Measurements from ENCODE around the gene KCNK2.
"Not testable (repeated sequence)": the region's sequence is repeated elsewhere in the genome, so short reads cannot be mapped to it uniquely, and the experiment has no call there.

The KCNK2 gene

GRCh38 chr1:215160351-215160750 lies 77.8 kb downstream of the KCNK2 start:
- DNase-seq = no peak

- DNase-seq = not testable (repeated sequence)
Observed at GRCh38 chr1:215163144-215163543, 80.6 kb downstream of the KCNK2 start.

GRCh38 chr1:215166886-215167285 lies 84.3 kb downstream of the KCNK2 start:
- DNase-seq = no peak

GRCh38 chr1:215181518-215181917 lies 99.0 kb downstream of the KCNK2 start:
- DNase-seq = no peak

- DNase-seq = no peak
Observed at GRCh38 chr1:215185067-215185620, 102.6 kb downstream of the KCNK2 start.

- no peak for DNase-seq
Observed at GRCh38 chr1:215188302-215188950, 105.9 kb downstream of the KCNK2 start.

DNA sequence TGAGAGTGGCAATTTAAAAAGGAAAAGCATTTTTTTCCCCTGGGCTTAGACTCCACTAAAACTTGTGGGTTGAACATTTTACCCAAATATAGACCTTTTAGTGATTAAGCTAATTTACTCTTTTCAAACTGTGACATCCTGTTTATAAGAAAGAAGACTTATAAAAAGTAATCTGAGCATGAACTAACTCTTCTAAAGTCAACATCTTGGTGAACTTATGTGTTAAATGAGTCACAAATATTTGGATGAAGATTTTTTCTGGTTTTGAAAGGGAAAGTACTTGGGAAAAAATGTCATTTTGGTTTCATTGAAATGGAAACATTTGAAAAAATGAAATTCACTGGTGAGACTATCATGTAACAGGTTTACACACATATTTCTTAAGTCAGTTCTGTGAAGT lies 109.8 kb downstream of the KCNK2 start:
- DNase-seq = no peak

GRCh38 chr1:215198021-215198420 lies 115.5 kb downstream of the KCNK2 start:
- DNase-seq = no peak

- no peak for DNase-seq
Observed at GRCh38 chr1:215200121-215200520, 117.6 kb downstream of the KCNK2 start.

DNA sequence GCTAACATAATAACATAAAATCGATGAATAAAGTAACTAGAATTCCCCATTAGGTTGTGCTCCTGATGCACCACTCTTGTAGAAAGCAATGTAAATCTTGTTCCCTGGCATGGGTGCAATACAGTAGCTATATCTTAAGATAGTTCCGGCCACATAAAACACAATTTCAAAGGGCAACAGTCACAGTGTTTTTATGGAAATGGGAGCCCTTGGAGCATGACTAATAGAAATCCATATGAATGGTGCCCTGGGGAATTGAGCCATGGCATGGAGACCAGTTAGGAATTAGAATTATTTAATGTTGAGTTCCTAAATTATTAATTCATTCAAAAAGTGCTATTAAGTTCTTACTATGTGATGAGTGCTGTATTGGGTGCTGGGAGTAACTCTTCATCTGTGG lies 118.7 kb downstream of the KCNK2 start:
- DNase-seq = no peak

DNA sequence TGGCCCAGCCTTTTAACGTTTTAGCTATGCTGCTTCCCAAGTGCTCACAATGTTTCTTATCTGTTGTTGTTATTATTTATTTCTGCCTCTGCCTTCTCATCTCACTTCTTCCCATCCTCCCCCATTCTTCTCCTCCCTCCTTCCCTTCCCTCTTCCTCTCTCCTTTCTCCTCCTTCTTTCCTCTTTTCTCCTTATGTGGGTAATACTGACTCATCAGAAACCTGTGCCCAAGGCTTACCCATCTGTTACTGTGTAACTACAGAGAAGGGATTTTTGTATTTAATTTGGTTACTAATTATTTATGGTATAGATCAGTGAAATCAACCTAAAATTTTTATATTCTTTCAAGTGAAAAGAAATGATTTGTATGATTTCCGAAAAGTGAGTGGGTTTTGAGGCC lies 120.3 kb downstream of the KCNK2 start:
- no peak for DNase-seq

- DNase-seq = no peak
Observed at GRCh38 chr1:215210167-215210566, 127.6 kb downstream of the KCNK2 start.

DNA sequence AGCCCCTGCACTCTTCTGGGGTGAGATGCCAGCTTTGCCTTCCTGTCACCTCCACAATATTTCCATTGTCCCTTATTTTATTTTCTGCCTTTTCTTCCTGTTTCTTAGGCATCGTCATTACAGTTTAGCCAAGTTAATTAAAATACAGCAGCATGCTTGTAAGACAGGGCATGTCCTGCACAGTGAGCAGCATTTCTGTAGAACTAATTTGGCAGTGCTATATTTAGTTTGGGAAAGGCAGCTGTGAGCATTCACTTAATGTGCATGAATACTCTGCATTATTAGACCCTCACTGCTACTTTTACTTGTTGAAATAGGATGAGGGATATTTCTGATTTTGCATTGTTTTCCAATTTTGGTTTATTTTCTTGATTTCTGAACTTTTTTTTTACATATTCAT lies 133.3 kb downstream of the KCNK2 start:
- DNase-seq = no peak

- no peak for DNase-seq
Observed at GRCh38 chr1:215219372-215219771, 136.8 kb downstream of the KCNK2 start.

GRCh38 chr1:215220346-215220745 lies 137.8 kb downstream of the KCNK2 start:
- DNase-seq = no peak

DNA sequence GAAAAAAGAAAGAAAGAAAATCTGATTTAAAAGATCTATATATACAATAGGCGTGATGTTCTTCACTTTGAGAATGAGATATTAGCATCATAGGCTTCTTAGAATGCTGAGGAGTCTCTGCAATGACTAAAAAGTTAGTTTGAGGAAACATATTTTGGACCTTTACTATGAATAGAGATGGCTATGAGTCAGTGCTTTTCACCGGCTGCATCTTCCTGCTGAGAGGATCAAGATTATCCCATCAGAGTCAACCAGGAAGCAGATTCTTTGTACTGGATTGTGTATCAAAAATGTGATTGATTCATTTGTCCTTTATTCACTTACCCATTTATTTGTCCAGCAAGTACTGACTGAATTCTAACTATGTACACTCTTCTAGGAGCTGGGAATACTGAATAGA lies 144.2 kb downstream of the KCNK2 start:
- DNase-seq = no peak

DNA sequence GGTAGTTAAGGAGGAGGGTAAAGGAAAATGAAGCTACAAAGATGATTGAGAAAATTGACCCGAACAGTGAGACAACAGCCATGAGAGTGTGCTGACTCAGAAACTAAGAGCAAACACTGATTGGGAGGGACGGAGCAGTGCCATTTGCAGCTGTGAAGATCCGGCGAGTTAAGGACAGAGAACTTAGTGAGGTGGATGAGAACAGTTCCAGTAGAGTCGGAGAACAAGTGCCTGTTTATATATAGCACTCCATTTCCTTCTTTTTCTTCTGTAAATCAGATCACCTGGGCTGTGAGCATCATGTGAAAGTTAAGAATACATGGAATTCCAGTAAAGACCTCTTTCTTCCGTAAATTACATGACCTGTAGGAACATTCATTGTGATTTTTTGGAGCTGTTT lies 145.7 kb downstream of the KCNK2 start:
- no peak for DNase-seq

DNA sequence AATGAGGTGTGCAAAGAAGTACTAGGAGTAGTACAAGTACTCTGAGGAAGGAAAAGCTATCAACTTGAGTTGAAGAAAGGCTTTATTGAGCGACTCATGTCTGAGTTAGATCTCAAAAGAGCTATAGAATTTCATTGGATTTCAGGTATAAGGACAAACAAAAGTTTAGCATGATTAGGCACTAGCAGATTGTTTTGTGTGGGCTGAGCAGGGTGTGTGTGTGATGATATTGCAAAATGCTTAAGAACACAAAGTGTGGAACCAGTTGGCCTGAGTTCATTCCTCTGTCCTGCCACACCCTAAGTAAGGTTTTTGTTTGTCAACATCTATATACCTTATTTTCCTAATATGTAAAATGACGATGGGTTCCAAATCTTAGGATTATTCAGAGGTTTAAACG lies 158.9 kb downstream of the KCNK2 start:
- no peak for DNase-seq

GRCh38 chr1:215243345-215244054 lies 161.0 kb downstream of the KCNK2 start:
- DNase-seq = no peak

- DNase-seq = no peak
Observed at GRCh38 chr1:215250913-215251312, 168.4 kb downstream of the KCNK2 start.

DNA sequence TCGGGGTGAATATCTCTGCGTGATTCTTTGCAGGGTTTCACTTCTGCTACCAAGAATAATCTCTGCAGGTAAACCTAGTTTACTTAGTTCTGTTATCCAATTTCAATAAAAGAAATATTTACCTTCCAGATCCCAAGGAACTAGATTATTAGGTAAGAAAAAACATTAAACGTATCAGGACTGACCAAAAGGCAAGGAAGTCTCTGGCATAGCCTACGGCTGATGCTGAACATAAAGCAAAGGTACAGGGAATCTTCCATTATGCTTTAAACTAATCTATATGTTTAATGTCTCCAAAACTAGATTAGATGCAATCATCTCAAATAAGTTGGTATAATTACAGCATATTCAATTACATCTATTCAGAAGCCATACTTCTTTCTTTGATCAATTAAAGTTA lies 168.9 kb downstream of the KCNK2 start:
- DNase-seq = no peak

DNA sequence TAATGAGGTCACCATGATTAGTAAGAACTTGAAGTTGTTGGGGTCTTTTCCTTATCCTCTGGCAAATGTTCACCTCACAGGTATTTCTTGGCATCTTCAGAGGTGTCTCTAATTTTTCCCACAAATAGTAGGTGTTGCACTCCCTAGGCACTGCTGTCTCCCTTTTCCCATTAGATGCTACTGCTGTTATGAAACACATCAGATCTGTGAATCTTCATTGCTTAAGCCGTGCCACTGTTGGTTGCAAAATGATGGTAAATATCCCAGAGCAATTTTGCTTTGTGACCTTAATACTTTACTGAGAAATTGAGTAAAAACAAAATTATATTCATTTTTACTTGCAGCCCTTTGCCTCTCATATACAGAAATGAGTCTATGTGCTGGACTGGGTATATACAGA lies 169.6 kb downstream of the KCNK2 start:
- no peak for DNase-seq

DNA sequence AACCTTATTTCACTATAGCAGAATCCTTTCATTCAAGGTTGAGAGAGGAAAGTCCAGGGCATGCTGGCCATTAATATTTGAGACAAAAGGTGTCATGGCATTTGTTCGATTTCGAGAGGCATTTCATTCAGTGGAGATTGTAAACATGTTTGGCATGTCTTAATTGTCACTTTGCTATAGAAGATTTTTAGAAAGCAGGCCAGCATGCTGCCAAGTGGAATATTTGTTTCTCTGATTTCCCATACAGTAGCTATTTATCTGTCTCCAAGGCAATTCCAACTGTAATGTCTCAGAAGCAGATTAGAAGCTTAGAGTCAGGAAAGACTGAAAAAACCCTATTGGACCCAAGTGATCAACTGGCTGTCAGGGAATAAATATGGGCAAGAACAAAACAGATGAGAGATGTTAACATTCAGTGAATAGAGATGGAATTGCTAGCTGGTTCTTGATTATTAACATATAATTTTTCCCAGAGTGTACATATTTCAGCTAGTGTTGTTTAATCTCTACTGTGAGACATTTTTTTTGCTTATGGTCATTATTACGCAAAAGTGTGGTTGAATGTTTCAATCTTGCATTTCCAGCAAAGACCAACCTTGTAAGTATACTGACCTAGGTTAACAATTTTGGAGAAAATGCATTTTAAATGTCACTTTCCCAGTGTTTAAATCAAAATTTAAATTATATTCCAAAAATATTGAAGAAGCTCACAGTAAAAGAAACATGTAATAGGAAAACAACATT lies 174.6 kb downstream of the KCNK2 start:
- DNase-seq = no peak

DNA sequence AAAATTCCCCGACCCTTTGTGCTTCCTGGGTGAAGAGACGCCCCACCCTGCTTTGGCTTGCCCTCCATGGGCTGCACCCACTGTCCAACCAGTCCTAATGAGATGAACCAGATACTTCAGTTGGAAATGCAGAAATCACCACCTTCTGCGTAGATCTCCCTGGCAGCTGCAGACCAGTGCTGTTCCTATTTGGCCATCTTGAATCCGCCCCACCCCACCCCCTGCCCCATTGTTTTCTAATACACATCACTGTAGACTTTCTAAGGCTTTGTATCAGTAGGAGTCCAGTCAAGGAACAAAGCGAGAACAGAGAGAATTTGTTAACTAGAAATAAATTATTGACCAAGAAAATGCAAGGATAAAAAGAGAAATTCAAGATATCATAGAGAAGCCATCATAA lies 178.2 kb downstream of the KCNK2 start:
- DNase-seq = no peak
